Measurements from ENCODE around the gene MT1B. TPM values are rescaled to one million over a fixed set of nuclear protein-coding genes. Genes with fewer than 3 reads are reported as not detected.

MT1B gene
- total and polyA plus RNA-seq, 2 of the 4 experiments (the other 2 are of a cell fraction) = not detected

DNA sequence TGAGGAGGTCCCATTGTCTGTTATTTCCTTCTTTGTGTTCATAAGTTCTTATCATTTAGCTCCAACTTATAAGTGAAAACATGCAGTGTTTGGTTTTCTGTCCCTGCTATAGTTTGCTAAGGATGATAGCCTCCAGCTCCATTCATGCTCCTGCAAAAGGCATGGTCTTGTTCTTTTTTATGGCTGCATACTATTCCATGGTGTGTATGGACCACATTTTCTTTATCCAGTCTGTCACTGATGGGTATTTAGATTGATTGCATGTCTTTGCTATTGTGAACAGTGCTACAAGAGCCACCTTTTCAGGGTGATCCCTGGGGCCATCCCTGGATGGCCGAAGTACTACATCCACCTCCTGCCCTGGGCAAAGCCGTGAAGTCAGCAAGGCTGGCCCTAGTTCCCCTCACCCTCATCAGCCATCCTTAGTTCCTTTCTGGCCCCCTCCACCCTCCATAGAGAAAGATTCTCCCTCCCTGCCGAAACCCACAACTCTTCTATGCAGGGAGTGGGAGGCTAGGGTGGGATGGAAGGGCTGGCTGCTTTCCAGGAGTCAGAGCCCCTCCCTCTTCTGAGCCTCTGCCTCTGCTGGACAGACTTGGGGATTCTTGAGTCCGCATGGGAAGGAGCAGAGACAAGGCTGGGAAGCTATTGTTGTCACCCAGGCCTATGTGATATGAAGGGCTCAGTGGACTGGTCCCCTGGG is 38.9 kb downstream of the MT1B start:
- Histone ChIP-seq H3K4me1 (ENCODE audit: control insufficient read depth, insufficient read depth, low read length) (no peaks in the 10 kb centered on the region), H3K4me3 (ENCODE audit: insufficient read depth, low read depth, low read length) (no peak overlapping the region), H3K23ac (ENCODE audit: low read depth, low read length) (no peak overlapping the region), H2BK5ac (ENCODE audit: low read depth, low read length, poor library complexity, severe bottlenecking) (no peak overlapping the region), H3K9me3 (ENCODE audit: control insufficient read depth, insufficient read depth, low read length) (peaks cover 3% of the 10 kb centered on the region; the same call in 1 of the 2 replicates), H3K27ac (ENCODE audit: insufficient read depth, low read length) (no peak overlapping the region), H4K8ac (ENCODE audit: low read depth in 2 of 2, low read length in 2 of 2) (no peak overlapping the region), H2AK5ac (ENCODE audit: low read depth, low read length) (no peak overlapping the region), H2BK15ac (ENCODE audit: low read depth, low read length) (no peak overlapping the region), H3K79me1 (ENCODE audit: low read depth in 1 of 2, low read length in 2 of 2) (no peaks in the 10 kb centered on the region), H2BK20ac (ENCODE audit: low read depth, low read length) (no peak overlapping the region), H3K14ac (replicated peaks; ENCODE audit: low read depth, low read length) (no peak overlapping the region), H3K4me2 (ENCODE audit: low read depth, low read length) (no peak overlapping the region), H3K56ac (ENCODE audit: extremely low read depth, insufficient read depth, low read length) (no peak overlapping the region), H3K18ac (ENCODE audit: low read depth, low read length) (no peak overlapping the region), H3K9ac (ENCODE audit: low read depth, low read length) (no peak overlapping the region), H2BK120ac (ENCODE audit: low read depth, low read length) (no peak overlapping the region), H4K91ac (ENCODE audit: insufficient read depth, low read depth, low read length) (no peak overlapping the region), H3K27me3 (ENCODE audit: control insufficient read depth, insufficient read depth, low read length) (no peaks in the 10 kb centered on the region), H2AFZ (replicated peaks; ENCODE audit: low read length, poor library complexity) (peak overlapping the region; percentile 60), H4K5ac (ENCODE audit: low read depth, low read length) (no peak overlapping the region), H3K4ac (ENCODE audit: low read depth, low read length) (no peak overlapping the region), H4K20me1 (ENCODE audit: insufficient read depth, low read length) (no peaks in the 10 kb centered on the region), H2AK9ac (replicated peaks; ENCODE audit: low read depth, low read length, poor library complexity) (no peak overlapping the region), H3K36me3 (ENCODE audit: control insufficient read depth, insufficient read depth, low read length) (no peaks in the 10 kb centered on the region), H3K9me1 (ENCODE audit: insufficient read depth, low read length) (peaks cover 3% of the 10 kb centered on the region; the same call in 1 of the 2 replicates)
- POLR2A ChIA-PET (ENCODE audit: unreplicated experiment) = interaction anchor here (0.5 kb wide), 1 partner anchor 85 kb away, joined by 5 read pairs; no protein-coding TSS in a partner anchor
- in situ Hi-C loops (cut with MboI; ENCODE audit: low sequenced_read_pairs) (loop anchor here (10.0 kb wide), 1 partner anchor 206 kb away; no protein-coding TSS in a partner anchor), intact Hi-C loops (cut with micrococcal nuclease) (no loop called here), dilution Hi-C loops (cut with HindIII; ENCODE audit: low sequenced_read_pairs, unreplicated experiment) (no loop called here)
- CTCF ChIA-PET = no interaction called here
- no CpG with 5 or more reads among the region's 4 CpGs for WGBS, 2 experiments (ENCODE audit: extremely low coverage in 2 of 2, insufficient read length in 1 of 2)
- no TSS peak for BruUV-seq (replicated peaks)
- DNase-seq (no peak), ATAC-seq (ENCODE audit: low read depth) (no peak)
- TF ChIP-seq, protein P1, sequence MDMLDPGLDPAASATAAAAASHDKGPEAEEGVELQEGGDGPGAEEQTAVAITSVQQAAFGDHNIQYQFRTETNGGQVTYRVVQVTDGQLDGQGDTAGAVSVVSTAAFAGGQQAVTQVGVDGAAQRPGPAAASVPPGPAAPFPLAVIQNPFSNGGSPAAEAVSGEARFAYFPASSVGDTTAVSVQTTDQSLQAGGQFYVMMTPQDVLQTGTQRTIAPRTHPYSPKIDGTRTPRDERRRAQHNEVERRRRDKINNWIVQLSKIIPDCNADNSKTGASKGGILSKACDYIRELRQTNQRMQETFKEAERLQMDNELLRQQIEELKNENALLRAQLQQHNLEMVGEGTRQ (IDR thresholded peaks at IDR 0.05; ENCODE audit: low read depth, low read length) = no peak
- no peak for TF ChIP-seq MXI1 (IDR thresholded peaks at IDR 0.05; ENCODE audit: borderline replicate concordance, low read depth, low read length)
- TF ChIP-seq RAD21 (IDR thresholded peaks at IDR 0.05; ENCODE audit: low read length) = no peak
- no peak for TF ChIP-seq FOS (IDR thresholded peaks at IDR 0.05; ENCODE audit: low read depth, low read length)
- TF ChIP-seq RFX5 (IDR thresholded peaks at IDR 0.05; ENCODE audit: low read depth, low read length) = no peak
- no peak for TF ChIP-seq BHLHE40 (IDR thresholded peaks at IDR 0.05; ENCODE audit: low read depth, low read length)
- TF ChIP-seq NFE2L2 (IDR thresholded peaks at IDR 0.05; ENCODE audit: low read depth, low read length) = no peak
- no peak for TF ChIP-seq POLR2A (IDR thresholded peaks at IDR 0.05; ENCODE audit: low read depth, low read length)
- TF ChIP-seq RCOR1 (IDR thresholded peaks at IDR 0.05; ENCODE audit: insufficient replicate concordance, low read length) = no peak
- TF ChIP-seq, protein P2, sequence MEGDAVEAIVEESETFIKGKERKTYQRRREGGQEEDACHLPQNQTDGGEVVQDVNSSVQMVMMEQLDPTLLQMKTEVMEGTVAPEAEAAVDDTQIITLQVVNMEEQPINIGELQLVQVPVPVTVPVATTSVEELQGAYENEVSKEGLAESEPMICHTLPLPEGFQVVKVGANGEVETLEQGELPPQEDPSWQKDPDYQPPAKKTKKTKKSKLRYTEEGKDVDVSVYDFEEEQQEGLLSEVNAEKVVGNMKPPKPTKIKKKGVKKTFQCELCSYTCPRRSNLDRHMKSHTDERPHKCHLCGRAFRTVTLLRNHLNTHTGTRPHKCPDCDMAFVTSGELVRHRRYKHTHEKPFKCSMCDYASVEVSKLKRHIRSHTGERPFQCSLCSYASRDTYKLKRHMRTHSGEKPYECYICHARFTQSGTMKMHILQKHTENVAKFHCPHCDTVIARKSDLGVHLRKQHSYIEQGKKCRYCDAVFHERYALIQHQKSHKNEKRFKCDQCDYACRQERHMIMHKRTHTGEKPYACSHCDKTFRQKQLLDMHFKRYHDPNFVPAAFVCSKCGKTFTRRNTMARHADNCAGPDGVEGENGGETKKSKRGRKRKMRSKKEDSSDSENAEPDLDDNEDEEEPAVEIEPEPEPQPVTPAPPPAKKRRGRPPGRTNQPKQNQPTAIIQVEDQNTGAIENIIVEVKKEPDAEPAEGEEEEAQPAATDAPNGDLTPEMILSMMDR (conservative IDR thresholded peaks at IDR 0.05; ENCODE audit: low read depth, low read length) = no peak
- TF ChIP-seq SMC3 (IDR thresholded peaks at IDR 0.05; ENCODE audit: low read depth, low read length) = no peak
- TF ChIP-seq, protein P3, sequence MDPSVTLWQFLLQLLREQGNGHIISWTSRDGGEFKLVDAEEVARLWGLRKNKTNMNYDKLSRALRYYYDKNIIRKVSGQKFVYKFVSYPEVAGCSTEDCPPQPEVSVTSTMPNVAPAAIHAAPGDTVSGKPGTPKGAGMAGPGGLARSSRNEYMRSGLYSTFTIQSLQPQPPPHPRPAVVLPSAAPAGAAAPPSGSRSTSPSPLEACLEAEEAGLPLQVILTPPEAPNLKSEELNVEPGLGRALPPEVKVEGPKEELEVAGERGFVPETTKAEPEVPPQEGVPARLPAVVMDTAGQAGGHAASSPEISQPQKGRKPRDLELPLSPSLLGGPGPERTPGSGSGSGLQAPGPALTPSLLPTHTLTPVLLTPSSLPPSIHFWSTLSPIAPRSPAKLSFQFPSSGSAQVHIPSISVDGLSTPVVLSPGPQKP (IDR thresholded peaks at IDR 0.05; ENCODE audit: borderline replicate concordance, low read depth, low read length) = no peak
- no peak for TF ChIP-seq MAFK (IDR thresholded peaks at IDR 0.05; ENCODE audit: low read depth, low read length)
- TF ChIP-seq CEBPB (IDR thresholded peaks at IDR 0.05; ENCODE audit: low read depth, low read length) = no peak
- no peak for TF ChIP-seq MAZ (IDR thresholded peaks at IDR 0.05; ENCODE audit: borderline replicate concordance, low read depth, low read length)
- no peak for TF ChIP-seq CHD1 (IDR thresholded peaks at IDR 0.05; ENCODE audit: low read depth, low read length)

Measured in IMR-90 (cell line).